Activated CD8-positive, alpha-beta memory T cell treated with anti-CD3 and anti-CD28 coated beads for 1 hour (primary cell): Measurements from ENCODE around the gene ATXN7L3.

Experiments
- DNase-seq, 2 donors: peaks; one replicate each; pipeline ENCODE4 v3.0.0-alpha.2; 2020; ENCODE audit warnings: low read depth in 1 of 2; ENCODE audit errors: extremely low read depth in 1 of 2

The ATXN7L3 gene

GRCh38 chr17:44202756-44203155 lies 3.1 kb upstream of the ATXN7L3 start:
- no peak for DNase-seq

- DNase-seq, result no peak
Measured at GRCh38 chr17:44200478-44201155, 933 bp upstream of the ATXN7L3 start.

GRCh38 chr17:44198721-44199552 lies 747 bp downstream of the ATXN7L3 start:
- peak in 1 of 2 donors; percentile 45 for DNase-seq

GRCh38 chr17:44197980-44198720 lies 1.5 kb downstream of the ATXN7L3 start:
- peak in 1 of 2 donors; percentile 29 for DNase-seq

GRCh38 chr17:44197107-44197506 lies 2.6 kb downstream of the ATXN7L3 start:
- no peak for DNase-seq

GRCh38 chr17:44193326-44194084 lies 6.2 kb downstream of the ATXN7L3 start:
- DNase-seq, result no peak

GRCh38 chr17:44192750-44193149 lies 6.9 kb downstream of the ATXN7L3 start:
- no peak for DNase-seq

GRCh38 chr17:44191941-44192496 lies 7.7 kb downstream of the ATXN7L3 start:
- DNase-seq, result no peak

- no peak for DNase-seq
Measured at GRCh38 chr17:44191369-44191768, 8.3 kb downstream of the ATXN7L3 start.

GRCh38 chr17:44190481-44190880 lies 9.2 kb downstream of the ATXN7L3 start:
- DNase-seq, result no peak

- no peak for DNase-seq
Measured at GRCh38 chr17:44188576-44189403, 10.9 kb downstream of the ATXN7L3 start.

- no peak for DNase-seq
Measured at GRCh38 chr17:44187131-44187899, 12.4 kb downstream of the ATXN7L3 start.

- peak; percentile 98 to 99 for DNase-seq
Measured at GRCh38 chr17:44186307-44187130, 13.2 kb downstream of the ATXN7L3 start, which contains the start of gene TMUB2. TMUB2 (plus strand) TSS chr17:44186972; CDS start chr17:44187709, 737 bp downstream.

GRCh38 chr17:44184212-44184810 lies 15.4 kb downstream of the ATXN7L3 start:
- no peak for DNase-seq

GRCh38 chr17:44183024-44183423 lies 16.7 kb downstream of the ATXN7L3 start:
- no peak for DNase-seq

- DNase-seq, result no peak
Measured at GRCh38 chr17:44178133-44178532, 21.6 kb downstream of the ATXN7L3 start.

GRCh38 chr17:44177640-44178039 lies 22.0 kb downstream of the ATXN7L3 start:
- no peak for DNase-seq
